ENCODE data around the gene BRMS1L. TPM values are rescaled to one million over a fixed set of nuclear protein-coding genes. Genes with fewer than 3 reads are reported as not detected.
A peak's percentile ranks its signal among the peaks of the same experiment; 100 is the strongest.

The BRMS1L gene
- total and polyA plus RNA-seq, 10 of the 15 experiments (the other 5 are each of a cell fraction or from before 2014, with no cell fraction given), result 5.3 to 26.7 (median 8.3) TPM

DNA sequence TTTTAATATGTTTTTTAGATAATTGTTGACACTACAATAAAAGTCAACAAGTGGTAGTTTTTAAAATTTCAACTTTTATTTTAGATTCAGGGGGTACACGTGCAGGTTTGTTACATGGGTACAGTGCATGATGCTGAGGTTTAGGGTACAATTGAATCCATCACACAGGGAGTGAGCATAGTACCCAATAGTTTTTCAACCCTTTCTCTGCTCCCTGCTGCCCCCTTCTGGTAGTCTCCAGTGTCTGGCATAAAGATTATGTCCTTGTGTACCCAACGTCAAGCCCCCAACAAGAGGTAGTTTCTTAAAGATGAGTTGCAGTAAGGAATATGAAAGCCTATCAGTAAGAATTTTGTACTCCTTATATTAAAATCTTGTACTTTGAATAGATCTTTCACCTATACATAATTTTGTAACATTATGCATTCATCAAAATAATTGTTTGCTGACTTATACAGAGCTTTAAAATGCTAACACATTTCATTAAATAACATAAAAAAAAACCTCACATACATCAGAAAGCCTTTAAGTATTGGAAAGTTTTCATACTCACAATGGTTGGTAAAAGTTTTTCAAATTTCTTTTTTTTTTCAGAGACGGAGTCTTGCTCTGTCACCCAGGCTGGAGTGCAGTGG, 11.7 kb upstream of the BRMS1L start:
- Histone ChIP-seq H3K4me3 (no peak overlapping the region), H4K20me1 (ENCODE audit: control insufficient read depth, insufficient read depth) (no peaks in the 10 kb centered on the region), H3K9ac (ENCODE audit: control insufficient read depth, insufficient read depth, low read length) (no peak overlapping the region), H3K27ac (ENCODE audit: control insufficient read depth, insufficient read depth) (no peak overlapping the region), H3K4me1 (ENCODE audit: control insufficient read depth, insufficient read depth, low read length) (no peaks in the 10 kb centered on the region), H3K36me3 (ENCODE audit: control insufficient read depth in 2 of 2, insufficient read depth in 2 of 2, low read length in 1 of 2) (no peaks in the 10 kb centered on the region), H3K79me2 (ENCODE audit: control insufficient read depth, insufficient read depth, low read length) (no peaks in the 10 kb centered on the region), H3K4me2 (ENCODE audit: control insufficient read depth, insufficient read depth) (no peak overlapping the region), H3K9me3 (replicated peaks; ENCODE audit: control insufficient read depth, insufficient read depth, low read length) (no peaks in the 10 kb centered on the region), H3K27me3 (replicated peaks in 1 of 2; ENCODE audit: control insufficient read depth in 2 of 2, insufficient read depth in 2 of 2, low read length in 1 of 2) (no peaks in the 10 kb centered on the region), H2AFZ (ENCODE audit: control insufficient read depth, low read depth, low read length) (no peak overlapping the region)
- BruUV-seq (replicated peaks), result no TSS peak
- ChIA-PET POLR2A (no interaction called here), RAD21 (ENCODE audit: unreplicated experiment) (interaction anchor here (1.0 to 1.2 kb wide), 3 partner anchors 19 to 398 kb away, joined by 3 read pairs; no protein-coding TSS in a partner anchor), SMC1A (ENCODE audit: uncharacterized antibody, unreplicated experiment) (interaction anchor here (1.5 to 1.6 kb wide), 2 partner anchors 13 to 375 kb away, joined by 4 to 7 read pairs; no protein-coding TSS in a partner anchor), CTCF (interaction anchor here (0.6 to 5.6 kb wide), 22 partner anchors 8 to 691 kb away, joined by 3 to 56 read pairs (median 4); partner anchors contain the start of gene BRMS1L)
- intact Hi-C loops (cut with micrococcal nuclease; ENCODE audit: unreplicated experiment) (loop anchor here (2.0 kb wide), 1 partner anchor 392 kb away; no protein-coding TSS in a partner anchor), in situ Hi-C loops (cut with MboI) (no loop called here)
- peak; percentile 60; the same call in 1 of the 2 replicates for TF ChIP-seq SMARCA5 (IDR thresholded peaks at IDR 0.05)
- TF ChIP-seq MYC (IDR thresholded peaks at IDR 0.05; ENCODE audit: insufficient read depth, insufficient read length, insufficient replicate concordance, low read length, severe bottlenecking), result no peak
- TF ChIP-seq RAD21 (IDR thresholded peaks at IDR 0.05; ENCODE audit: insufficient read depth, low read depth, low read length), result peak; percentile 58
- no peak for TF ChIP-seq GATAD2B (conservative IDR thresholded peaks at IDR 0.05; ENCODE audit: low read depth)
- TF ChIP-seq, protein P1, sequence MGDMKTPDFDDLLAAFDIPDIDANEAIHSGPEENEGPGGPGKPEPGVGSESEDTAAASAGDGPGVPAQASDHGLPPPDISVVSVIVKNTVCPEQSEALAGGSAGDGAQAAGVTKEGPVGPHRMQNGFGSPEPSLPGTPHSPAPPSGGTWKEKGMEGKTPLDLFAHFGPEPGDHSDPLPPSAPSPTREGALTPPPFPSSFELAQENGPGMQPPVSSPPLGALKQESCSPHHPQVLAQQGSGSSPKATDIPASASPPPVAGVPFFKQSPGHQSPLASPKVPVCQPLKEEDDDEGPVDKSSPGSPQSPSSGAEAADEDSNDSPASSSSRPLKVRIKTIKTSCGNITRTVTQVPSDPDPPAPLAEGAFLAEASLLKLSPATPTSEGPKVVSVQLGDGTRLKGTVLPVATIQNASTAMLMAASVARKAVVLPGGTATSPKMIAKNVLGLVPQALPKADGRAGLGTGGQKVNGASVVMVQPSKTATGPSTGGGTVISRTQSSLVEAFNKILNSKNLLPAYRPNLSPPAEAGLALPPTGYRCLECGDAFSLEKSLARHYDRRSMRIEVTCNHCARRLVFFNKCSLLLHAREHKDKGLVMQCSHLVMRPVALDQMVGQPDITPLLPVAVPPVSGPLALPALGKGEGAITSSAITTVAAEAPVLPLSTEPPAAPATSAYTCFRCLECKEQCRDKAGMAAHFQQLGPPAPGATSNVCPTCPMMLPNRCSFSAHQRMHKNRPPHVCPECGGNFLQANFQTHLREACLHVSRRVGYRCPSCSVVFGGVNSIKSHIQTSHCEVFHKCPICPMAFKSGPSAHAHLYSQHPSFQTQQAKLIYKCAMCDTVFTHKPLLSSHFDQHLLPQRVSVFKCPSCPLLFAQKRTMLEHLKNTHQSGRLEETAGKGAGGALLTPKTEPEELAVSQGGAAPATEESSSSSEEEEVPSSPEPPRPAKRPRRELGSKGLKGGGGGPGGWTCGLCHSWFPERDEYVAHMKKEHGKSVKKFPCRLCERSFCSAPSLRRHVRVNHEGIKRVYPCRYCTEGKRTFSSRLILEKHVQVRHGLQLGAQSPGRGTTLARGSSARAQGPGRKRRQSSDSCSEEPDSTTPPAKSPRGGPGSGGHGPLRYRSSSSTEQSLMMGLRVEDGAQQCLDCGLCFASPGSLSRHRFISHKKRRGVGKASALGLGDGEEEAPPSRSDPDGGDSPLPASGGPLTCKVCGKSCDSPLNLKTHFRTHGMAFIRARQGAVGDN (IDR thresholded peaks at IDR 0.05), result no peak
- peak; percentile 27; the same call in 1 of the 2 replicates for TF ChIP-seq SMC3 (IDR thresholded peaks at IDR 0.05; ENCODE audit: borderline replicate concordance, low read length)
- TF ChIP-seq MXI1 (IDR thresholded peaks at IDR 0.05; ENCODE audit: low read depth, low read length), result no peak
- no peak for TF ChIP-seq ATF7 (IDR thresholded peaks at IDR 0.05; ENCODE audit: low read depth)
- TF ChIP-seq, protein P2, sequence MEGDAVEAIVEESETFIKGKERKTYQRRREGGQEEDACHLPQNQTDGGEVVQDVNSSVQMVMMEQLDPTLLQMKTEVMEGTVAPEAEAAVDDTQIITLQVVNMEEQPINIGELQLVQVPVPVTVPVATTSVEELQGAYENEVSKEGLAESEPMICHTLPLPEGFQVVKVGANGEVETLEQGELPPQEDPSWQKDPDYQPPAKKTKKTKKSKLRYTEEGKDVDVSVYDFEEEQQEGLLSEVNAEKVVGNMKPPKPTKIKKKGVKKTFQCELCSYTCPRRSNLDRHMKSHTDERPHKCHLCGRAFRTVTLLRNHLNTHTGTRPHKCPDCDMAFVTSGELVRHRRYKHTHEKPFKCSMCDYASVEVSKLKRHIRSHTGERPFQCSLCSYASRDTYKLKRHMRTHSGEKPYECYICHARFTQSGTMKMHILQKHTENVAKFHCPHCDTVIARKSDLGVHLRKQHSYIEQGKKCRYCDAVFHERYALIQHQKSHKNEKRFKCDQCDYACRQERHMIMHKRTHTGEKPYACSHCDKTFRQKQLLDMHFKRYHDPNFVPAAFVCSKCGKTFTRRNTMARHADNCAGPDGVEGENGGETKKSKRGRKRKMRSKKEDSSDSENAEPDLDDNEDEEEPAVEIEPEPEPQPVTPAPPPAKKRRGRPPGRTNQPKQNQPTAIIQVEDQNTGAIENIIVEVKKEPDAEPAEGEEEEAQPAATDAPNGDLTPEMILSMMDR (IDR thresholded peaks at IDR 0.05 in 2 of 3, conservative IDR thresholded peaks at IDR 0.05 in 1 of 3; ENCODE audit: control insufficient read depth in 2 of 3, extremely low read depth in 1 of 3, insufficient read depth in 1 of 3, low read depth in 3 of 3, low read length in 3 of 3), result peak; percentile 62 to 87 (median 73)
- TF ChIP-seq IKZF2 (IDR thresholded peaks at IDR 0.05), result no peak
- ATAC-seq (peak; percentile 96), FAIRE-seq (peak; percentile 83), DNase-seq (ENCODE audit: low read depth, low spot score) (no peak)
- 35% methylated on average over 3 of the region's 3 CpGs for WGBS (ENCODE audit: insufficient coverage, insufficient replicate concordance, low lambda C conversion rate, missing lambda C conversion rate)
